HL-60 (cell line): ENCODE data around the gene DLX3.

Experiments used
- DNase-seq, 2 experiments: peaks; one replicate each; pipeline ENCODE4 v3.0.0-alpha.2; 2010 to 2020; ENCODE audit warnings: low read depth in 1 of 2, low spot score in 1 of 2
- H3K27ac ChIP-seq: fragments of 250-450 bp; sonication (Bioruptor Pico); replicated peaks from 2 replicates; pipeline ENCODE4 v1.5.1; 2020; ENCODE audit warnings: mild to moderate bottlenecking, moderate library complexity
- H3K27me3 ChIP-seq: fragments of 250-450 bp; sonication (Bioruptor Pico); 2 replicates; pipeline ENCODE4 v1.5.1; 2021; ENCODE audit warnings: mild to moderate bottlenecking, moderate library complexity; ENCODE audit not compliant: insufficient read depth, poor library complexity, severe bottlenecking
- H3K4me3 ChIP-seq: replicated peaks from 2 replicates; pipeline ENCODE4 v1.5.1; 2011; ENCODE audit warnings: mild to moderate bottlenecking, control low read depth, low read length; ENCODE audit not compliant: insufficient read depth
- GABPA ChIP-seq: IDR thresholded peaks from 2 replicates; pipeline ENCODE4 v1.6.1; 2012; ENCODE audit warnings: low read depth
- POLR2AphosphoS5 ChIP-seq: IDR thresholded peaks from 2 replicates; pipeline ENCODE4 v1.6.1; 2012; ENCODE audit warnings: low read depth
- SPI1 ChIP-seq: IDR thresholded peaks from 2 replicates; pipeline ENCODE4 v1.6.1; 2012; ENCODE audit warnings: low read depth, mild to moderate bottlenecking, borderline replicate concordance
- TF ChIP-seq, protein P1 (sequence below): IDR thresholded peaks from one replicate; pipeline ENCODE4 v1.5.1; 2011; ENCODE audit warnings: low read length, control low read depth, inconsistent platforms; ENCODE audit not compliant: insufficient read depth
- TF ChIP-seq, protein P2 (sequence below): IDR thresholded peaks from 2 replicates; pipeline ENCODE4 v1.6.1; 2012; ENCODE audit warnings: low read depth; ENCODE audit not compliant: insufficient replicate concordance

DLX3 gene

DNA sequence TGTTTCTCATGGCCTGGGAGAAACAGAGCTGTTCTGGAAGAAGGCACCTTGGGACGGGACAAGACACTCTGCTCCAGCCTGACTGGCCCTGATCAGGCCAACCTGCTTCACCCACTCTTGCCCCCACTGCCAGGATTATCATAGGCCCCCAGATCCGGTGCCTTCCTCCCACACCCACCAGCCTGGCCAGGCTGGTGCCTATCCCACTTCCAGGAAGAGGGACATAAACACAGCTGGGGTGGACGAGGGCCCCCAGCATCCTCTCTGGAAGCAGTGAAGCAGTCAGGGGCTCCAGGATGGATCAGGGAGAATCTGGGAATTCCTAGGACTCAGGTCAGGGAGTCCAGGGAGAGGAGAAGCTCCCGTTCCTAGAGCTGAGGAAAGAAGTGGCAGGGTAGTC lies 44.0 kb upstream of the DLX3 start:
- no peaks in the 10 kb centered on the region for H3K27me3 ChIP-seq
- TF ChIP-seq, protein P1, sequence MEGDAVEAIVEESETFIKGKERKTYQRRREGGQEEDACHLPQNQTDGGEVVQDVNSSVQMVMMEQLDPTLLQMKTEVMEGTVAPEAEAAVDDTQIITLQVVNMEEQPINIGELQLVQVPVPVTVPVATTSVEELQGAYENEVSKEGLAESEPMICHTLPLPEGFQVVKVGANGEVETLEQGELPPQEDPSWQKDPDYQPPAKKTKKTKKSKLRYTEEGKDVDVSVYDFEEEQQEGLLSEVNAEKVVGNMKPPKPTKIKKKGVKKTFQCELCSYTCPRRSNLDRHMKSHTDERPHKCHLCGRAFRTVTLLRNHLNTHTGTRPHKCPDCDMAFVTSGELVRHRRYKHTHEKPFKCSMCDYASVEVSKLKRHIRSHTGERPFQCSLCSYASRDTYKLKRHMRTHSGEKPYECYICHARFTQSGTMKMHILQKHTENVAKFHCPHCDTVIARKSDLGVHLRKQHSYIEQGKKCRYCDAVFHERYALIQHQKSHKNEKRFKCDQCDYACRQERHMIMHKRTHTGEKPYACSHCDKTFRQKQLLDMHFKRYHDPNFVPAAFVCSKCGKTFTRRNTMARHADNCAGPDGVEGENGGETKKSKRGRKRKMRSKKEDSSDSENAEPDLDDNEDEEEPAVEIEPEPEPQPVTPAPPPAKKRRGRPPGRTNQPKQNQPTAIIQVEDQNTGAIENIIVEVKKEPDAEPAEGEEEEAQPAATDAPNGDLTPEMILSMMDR = no peak
- no peak for TF ChIP-seq POLR2AphosphoS5
- TF ChIP-seq SPI1 = no peak
- TF ChIP-seq, protein P2, sequence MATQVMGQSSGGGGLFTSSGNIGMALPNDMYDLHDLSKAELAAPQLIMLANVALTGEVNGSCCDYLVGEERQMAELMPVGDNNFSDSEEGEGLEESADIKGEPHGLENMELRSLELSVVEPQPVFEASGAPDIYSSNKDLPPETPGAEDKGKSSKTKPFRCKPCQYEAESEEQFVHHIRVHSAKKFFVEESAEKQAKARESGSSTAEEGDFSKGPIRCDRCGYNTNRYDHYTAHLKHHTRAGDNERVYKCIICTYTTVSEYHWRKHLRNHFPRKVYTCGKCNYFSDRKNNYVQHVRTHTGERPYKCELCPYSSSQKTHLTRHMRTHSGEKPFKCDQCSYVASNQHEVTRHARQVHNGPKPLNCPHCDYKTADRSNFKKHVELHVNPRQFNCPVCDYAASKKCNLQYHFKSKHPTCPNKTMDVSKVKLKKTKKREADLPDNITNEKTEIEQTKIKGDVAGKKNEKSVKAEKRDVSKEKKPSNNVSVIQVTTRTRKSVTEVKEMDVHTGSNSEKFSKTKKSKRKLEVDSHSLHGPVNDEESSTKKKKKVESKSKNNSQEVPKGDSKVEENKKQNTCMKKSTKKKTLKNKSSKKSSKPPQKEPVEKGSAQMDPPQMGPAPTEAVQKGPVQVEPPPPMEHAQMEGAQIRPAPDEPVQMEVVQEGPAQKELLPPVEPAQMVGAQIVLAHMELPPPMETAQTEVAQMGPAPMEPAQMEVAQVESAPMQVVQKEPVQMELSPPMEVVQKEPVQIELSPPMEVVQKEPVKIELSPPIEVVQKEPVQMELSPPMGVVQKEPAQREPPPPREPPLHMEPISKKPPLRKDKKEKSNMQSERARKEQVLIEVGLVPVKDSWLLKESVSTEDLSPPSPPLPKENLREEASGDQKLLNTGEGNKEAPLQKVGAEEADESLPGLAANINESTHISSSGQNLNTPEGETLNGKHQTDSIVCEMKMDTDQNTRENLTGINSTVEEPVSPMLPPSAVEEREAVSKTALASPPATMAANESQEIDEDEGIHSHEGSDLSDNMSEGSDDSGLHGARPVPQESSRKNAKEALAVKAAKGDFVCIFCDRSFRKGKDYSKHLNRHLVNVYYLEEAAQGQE = no peak
- no peak for TF ChIP-seq GABPA
- no peak overlapping the region for H3K4me3 ChIP-seq
- H3K27ac ChIP-seq = no peak overlapping the region
- DNase-seq = no peak

DNA sequence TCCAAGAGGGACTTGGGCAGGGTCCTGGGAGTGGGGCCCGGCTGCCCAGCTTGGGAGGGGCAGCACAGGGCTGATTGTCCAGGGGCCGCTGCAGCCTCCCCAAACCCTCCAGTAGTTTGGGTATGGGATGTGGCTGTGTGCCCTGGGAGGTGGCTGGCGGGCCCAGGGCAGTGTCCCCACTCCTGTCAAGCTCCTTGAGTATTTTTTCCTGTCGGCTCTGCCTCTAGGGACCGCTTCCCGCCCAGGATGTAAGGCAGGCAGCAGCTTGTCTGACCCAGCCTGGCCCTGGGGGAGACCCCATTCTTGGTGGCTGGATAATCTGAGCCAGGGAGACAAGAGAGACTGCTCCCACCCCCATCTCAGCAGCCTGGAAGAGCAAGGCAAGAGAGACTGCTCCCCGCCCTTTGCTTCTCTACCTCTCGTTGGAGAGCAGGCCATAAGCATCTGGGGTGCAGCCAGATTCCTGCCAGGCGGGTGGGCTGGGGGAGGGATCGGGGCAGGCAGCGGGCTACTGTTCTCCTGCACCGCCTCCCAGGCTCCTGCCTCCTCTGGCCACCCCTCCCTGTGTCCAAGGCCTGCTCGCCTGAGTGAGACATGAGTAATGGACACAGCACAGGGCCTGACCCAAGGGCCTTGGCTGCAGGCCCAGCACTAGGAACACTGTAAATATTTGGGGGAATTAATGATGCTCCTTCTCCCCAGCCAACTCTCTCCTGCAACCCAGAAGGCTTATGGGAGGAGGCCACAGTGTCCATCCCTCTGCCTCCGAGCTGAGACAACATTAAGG lies 42.5 kb upstream of the DLX3 start:
- Histone ChIP-seq H3K27me3 (peaks cover 3% of the 10 kb centered on the region), H3K27ac (no peak overlapping the region), H3K4me3 (no peak overlapping the region)
- DNase-seq = no peak
- TF ChIP-seq SPI1 (no peak), GABPA (no peak), POLR2AphosphoS5 (no peak)
- TF ChIP-seq, protein P1 = no peak
- TF ChIP-seq, protein P2 = no peak

DNA sequence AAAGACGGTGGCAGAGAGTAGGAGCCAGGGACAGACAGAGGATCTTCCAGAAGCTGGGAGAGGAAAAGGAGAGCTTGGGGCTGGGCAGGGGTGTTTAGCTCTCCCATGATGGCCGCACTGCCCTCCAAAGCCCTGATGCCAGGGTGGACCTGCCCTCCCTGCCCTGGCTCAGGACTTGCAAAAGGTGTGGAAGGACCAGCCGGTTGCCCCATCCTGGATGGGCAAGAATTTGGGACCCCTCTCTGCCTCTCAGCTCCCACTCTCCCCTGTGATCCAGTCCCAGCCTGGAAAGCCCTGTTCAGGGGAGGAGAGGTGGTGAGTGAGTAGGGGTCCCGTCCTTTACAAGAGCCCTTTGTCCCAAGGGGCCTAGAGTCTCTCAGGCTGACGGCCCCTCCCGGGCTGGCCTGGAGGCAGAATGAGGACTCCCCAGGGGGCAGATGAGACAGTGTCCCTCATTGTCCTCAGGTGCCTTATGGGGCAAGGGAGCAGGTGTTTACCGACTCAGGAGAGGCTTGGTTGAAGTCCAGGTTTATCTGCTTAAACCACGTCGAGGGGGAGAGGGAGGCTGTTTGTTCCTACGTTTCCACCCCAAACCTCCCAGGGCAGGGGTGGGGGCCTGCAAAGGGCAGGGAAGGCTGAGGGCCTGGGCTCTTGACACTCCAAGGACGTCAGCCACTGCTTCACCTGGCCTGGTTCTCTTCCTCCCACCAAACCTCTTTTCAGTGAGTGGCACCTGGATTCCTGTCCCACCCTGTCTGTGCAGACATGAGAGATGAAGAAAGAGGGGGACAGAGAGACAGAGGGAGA lies 41.6 kb upstream of the DLX3 start:
- no peak for DNase-seq
- H3K4me3 ChIP-seq = no peak overlapping the region
- peaks cover 5% of the 10 kb centered on the region for H3K27me3 ChIP-seq
- TF ChIP-seq, protein P2 = no peak
- TF ChIP-seq GABPA (no peak), SPI1 (no peak), POLR2AphosphoS5 (no peak)
- TF ChIP-seq, protein P1 = no peak
- no peak overlapping the region for H3K27ac ChIP-seq
